ENCODE results near the gene ARL2BP. TPM values are rescaled to one million over a fixed set of nuclear protein-coding genes. Genes with fewer than 3 reads are reported as not detected.

The ARL2BP gene
- total and polyA plus RNA-seq, 2 of the 13 experiments (the other 11 are each of a cell fraction or from before 2014, with no cell fraction given), result 64.3 to 67.6 TPM

GRCh38 chr16:57244767-57245471 is at the start of gene ARL2BP (continued):
- TF ChIP-seq ATF6 (CRISPR knock-in tag; conservative IDR thresholded peaks at IDR 0.05) (peak; percentile 74; the same call in 1 of the 2 replicates), ZNF747 (CRISPR knock-in tag; IDR thresholded peaks at IDR 0.05; ENCODE audit: borderline replicate concordance) (peak; percentile 78), MYNN (CRISPR knock-in tag; IDR thresholded peaks at IDR 0.05; ENCODE audit: low read depth) (peak; percentile 63; the same call in 1 of the 2 replicates), THAP9 (CRISPR knock-in tag; IDR thresholded peaks at IDR 0.05; ENCODE audit: borderline replicate concordance) (peak; percentile 77; the same call in 1 of the 2 replicates), ZNF501 (CRISPR knock-in tag; IDR thresholded peaks at IDR 0.05) (peak; percentile 98), ZBTB26 (CRISPR knock-in tag; IDR thresholded peaks at IDR 0.05; ENCODE audit: borderline replicate concordance) (peak; percentile 73; the same call in 1 of the 2 replicates), BCL6 (CRISPR knock-in tag; IDR thresholded peaks at IDR 0.05) (peak; percentile 72), ZNF589 (CRISPR knock-in tag; conservative IDR thresholded peaks at IDR 0.05) (peak; percentile 73; the same call in 1 of the 2 replicates), U2AF1 (optimal IDR thresholded peaks at IDR 0.05; ENCODE audit: low read depth, low read length) (peak; percentile 66), ZNF333 (CRISPR knock-in tag; IDR thresholded peaks at IDR 0.05; ENCODE audit: borderline replicate concordance) (no peak; the same call in 1 of the 2 replicates), UBTF (CRISPR knock-in tag; IDR thresholded peaks at IDR 0.05) (peak; percentile 95), HOXD1 (CRISPR knock-in tag; IDR thresholded peaks at IDR 0.05) (no peak), AKAP8 (CRISPR knock-in tag; IDR thresholded peaks at IDR 0.05) (peak; percentile 95), ZNF713 (CRISPR knock-in tag; IDR thresholded peaks at IDR 0.05) (0 out of 2 replicates have a peak, but pooled peaks have one; percentile 89), ZNF513 (CRISPR knock-in tag; conservative IDR thresholded peaks at IDR 0.05) (0 out of 2 replicates have a peak, but pooled peaks have one; percentile 63), SKI (IDR thresholded peaks at IDR 0.05; ENCODE audit: partially characterized antibody) (peak; percentile 78), RARA (CRISPR knock-in tag; IDR thresholded peaks at IDR 0.05) (peak; percentile 61)
